Activated naive CD8-positive, alpha-beta T cell treated with anti-CD3 and anti-CD28 coated beads, Interleukin-2, amount 50 U/mL, for 16 hours (primary cell): ENCODE data around the gene DPF3.

ENCODE experiments used
- DNase-seq: peaks from one replicate; pipeline ENCODE4 v3.0.0-alpha.2; 2020; ENCODE audit warnings: low read depth, low spot score

DPF3 gene

DNA sequence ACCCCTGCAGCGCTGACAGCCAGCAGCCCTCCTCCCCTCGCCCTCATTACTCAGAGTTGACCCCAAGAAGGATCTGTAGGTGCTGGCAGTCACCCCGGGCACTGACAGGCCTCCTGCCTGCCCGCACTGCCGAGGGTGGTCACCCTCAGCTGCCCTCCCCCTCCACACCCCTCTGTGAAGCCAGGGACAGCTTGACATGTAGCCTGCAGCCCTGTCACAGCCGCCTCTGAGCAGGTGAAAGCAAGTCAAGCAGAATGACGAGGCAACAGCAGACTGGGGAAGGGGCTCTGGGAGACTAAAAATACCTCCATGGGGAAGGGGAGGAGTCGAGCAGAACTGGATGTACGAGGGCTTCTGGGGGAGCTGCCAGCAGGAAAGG is 178.1 kb downstream of the DPF3 start:
- DNase-seq, result no peak

DNA sequence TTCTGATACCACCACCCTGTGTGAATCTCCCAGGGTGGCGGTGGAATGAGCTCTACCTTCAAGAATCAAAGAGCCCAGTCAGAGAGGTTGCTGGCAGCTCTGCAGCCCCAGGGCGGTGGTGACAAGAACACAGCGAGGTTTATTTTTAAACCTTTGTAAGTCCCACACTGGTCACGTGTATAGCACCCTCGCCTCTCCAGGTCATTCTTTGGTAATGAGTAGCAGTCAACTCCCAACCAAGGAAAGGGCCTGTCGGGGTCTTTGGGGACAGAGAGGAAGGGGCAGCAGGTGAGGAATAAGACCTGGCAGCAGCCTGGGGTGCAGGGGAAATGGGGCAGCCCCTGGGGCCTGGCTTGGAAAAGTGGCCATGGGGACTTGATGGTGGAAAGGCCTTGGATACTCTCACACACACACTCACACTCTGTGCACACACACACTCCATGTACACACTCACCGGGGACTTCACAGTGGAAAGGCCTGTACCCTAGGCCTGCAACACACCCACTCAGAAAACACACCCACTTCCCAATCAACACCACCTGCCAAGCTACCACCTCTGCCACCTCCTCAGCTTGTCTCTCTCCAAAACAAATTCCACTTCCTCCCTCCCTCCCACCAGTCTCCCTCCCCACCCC is 178.6 kb downstream of the DPF3 start:
- DNase-seq, result no peak

DNA sequence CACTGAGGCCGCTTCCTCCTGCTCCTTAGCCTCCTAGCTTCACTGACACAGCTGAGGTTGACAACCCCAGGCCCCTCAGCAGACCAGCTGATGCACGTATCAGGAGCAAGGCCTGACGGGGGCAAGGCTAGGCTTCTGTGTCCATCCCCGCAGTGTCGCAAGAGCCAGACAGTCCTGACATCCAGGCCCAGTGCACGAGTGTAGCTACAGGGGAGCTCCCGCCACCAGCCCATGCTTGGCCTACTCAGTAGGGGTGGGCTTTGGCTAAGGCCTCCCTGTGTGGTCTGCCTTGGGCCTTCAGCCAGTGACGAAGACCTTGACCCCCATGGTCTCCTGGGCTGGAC is 179.1 kb downstream of the DPF3 start:
- DNase-seq, result no peak

DNA sequence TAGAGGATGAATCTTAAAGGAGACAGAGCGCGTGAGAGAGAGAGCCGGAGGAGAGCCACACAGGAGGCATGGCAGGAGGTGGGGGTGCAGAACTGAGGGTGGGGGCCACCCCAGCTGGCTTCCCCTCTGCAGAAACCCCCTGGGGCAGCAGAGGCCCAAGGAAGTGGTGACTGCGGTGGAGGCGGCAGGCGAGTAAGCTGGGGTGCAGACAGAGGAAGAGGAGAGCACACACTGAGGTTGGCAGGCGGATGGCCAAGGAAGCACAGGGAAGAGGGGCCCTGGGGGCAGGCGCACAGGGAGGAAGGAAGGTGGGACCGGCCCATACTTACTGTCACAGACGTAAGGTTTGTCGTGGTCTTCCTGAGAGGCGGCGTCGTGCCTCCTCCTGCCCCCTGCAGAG is 179.8 kb downstream of the DPF3 start:
- no peak for DNase-seq

DNA sequence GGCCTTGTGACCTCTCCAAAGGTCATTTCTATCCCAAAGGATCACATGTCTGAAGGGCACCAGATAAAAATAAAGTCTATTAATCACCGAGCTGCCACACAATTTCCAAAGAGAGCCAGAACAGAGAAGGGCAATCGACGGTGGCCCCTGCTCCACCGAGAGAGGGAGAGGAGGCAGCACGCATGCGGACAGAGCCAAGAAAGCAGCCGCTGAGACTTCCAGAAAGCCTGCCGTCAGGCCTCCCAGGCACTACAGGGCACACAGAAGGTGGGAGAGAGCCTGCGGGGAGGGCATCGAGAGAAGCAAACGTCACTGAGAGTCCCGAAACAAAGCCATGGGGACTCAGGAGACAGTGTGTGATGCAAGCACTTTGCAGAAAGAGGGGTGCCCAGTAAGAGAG is 182.0 kb downstream of the DPF3 start:
- DNase-seq, result no peak

GRCh38 chr14:72709916-72710611 is 183.8 kb downstream of the DPF3 start:
- DNase-seq, result no peak

GRCh38 chr14:72708708-72709475 is 185.0 kb downstream of the DPF3 start:
- DNase-seq, result no peak

- no peak for DNase-seq
Measured at GRCh38 chr14:72708222-72708621, 185.7 kb downstream of the DPF3 start.

DNA sequence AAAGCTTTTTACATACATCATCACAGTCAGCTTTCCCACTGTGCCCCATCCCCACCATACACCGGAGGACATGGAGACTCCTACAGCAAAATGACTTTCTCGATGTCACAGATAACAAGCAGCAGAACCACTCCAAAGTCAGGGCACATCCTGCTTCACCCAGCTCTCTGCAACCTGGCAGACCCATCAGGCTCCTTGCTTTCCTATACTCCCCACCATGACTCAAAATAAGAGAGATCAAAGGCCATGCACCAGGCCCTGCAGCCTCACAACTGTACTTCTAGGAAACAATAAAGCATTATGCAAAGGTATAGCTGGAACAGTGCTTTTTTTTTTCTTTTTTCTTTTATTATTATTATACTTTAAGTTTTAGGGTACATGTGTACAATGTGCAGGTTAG is 187.4 kb downstream of the DPF3 start:
- no peak for DNase-seq

GRCh38 chr14:72704502-72704901 is 189.4 kb downstream of the DPF3 start:
- no peak for DNase-seq

DNA sequence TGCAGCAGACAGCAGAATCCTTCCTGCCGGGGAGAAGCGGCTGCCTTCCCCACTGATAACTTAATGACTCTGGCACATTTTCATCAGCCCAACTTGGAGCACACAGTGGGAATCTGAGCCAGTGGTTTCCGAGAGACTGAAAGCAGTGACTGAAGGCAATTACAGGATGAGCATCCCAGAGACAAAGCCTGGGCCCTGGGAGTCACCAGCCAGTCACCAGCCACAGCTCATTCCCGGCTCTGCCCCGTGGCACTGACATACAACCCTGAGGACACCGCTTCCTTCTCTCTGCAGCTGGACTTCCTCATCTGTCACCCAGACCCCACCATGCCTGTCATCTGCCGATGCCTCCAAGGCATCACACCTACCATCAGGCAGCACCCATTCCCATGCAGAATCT is 192.3 kb downstream of the DPF3 start:
- DNase-seq, result no peak

DNA sequence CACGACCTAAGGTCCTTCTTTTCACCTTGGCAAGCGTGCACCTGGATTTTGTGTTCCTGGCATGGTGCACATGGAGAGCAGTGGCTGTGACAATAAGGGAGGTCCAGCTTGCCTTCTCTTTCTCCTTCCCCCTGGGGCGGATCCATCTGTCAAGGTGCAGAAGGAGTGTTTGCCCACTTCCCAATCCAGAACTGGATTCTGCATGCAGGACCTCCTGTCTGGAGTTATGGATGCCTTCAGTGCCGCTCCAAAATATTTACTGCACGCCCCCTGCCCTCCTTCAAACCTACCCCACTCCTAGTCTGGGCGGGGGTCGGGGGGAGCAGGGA is 192.7 kb downstream of the DPF3 start:
- no peak for DNase-seq

GRCh38 chr14:72700338-72701236 is 193.3 kb downstream of the DPF3 start:
- no peak for DNase-seq

DNA sequence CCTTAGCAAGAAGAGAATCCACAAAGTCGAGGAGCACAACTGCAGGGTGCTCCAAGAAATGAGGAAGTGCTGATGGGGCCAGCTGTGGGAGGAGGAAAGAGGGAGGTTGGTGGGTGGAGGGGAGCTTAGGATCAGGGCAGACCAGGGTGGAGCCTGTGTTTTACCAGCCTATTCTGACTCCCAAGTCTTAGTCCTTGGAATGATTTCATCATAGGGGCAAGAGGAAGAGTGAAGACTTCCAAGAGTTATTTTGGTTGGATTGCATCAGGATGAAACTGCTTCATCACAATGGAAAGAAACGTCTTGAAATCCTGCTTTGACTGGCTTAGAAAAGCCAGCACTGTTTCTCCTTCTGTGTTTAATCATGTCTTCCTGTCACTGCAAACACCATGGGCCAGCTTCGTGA is 194.0 kb downstream of the DPF3 start:
- DNase-seq, result no peak

GRCh38 chr14:72699443-72699842 is 194.5 kb downstream of the DPF3 start:
- DNase-seq, result no peak

GRCh38 chr14:72692696-72693095 is 201.2 kb downstream of the DPF3 start:
- DNase-seq, result no peak

DNA sequence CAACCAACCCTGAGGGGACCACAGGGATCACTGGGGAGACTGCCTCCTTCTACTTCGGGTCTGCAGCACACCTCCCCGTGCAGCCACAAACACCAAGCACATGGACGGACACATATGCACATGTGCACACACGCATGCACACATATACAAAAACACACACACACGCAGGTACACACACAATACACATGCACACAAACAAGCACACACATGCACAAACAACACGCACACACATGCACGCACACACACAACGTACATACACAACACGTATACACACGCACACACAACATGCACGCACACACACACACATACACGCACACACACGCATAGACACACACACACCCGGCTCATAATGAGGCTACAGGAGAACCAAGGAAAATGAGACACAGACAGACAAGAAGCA is 203.6 kb downstream of the DPF3 start:
- DNase-seq, result no peak

DNA sequence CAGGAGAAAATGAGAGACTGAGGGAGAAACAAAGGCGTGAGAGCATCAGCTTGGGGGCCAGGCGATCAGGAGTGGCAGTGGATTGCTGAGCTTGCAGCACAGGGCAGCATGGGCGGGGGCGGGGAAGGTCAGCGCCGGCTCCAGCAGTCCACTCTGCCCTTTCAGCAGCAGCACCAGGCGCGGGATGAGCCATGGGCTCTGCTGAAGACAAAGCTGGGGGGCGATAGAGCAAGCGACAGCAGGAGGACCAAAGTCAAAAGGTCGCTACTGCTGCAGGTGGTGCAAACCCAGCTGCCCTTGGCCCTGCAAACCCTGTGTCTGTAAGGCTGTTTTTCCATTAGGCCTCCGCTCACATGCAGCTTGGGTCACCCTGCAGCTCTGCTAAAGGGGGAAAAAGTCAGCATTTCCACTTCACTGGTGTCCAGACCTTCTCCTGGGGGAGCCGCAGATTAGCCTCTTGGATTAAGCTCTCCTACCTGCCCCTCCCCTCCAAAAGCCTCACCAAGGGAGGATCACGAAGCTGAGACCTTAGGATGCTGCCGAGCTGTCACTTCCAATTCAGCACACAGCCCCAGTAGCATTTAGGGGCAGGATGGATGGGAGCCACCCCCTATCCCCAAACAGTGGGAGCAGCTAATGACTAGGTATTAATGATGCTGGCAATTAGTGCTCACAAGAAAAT is 204.8 kb downstream of the DPF3 start:
- DNase-seq, result no peak

GRCh38 chr14:72686832-72687231 is 207.1 kb downstream of the DPF3 start:
- no peak for DNase-seq

- no peak for DNase-seq
Measured at GRCh38 chr14:72686101-72686500, 207.8 kb downstream of the DPF3 start.

- no peak for DNase-seq
Measured at GRCh38 chr14:72685456-72685855, 208.4 kb downstream of the DPF3 start.

GRCh38 chr14:72683787-72684186 is 210.1 kb downstream of the DPF3 start:
- no peak for DNase-seq
